ENCODE results near the gene RTN4RL1.

DNA sequence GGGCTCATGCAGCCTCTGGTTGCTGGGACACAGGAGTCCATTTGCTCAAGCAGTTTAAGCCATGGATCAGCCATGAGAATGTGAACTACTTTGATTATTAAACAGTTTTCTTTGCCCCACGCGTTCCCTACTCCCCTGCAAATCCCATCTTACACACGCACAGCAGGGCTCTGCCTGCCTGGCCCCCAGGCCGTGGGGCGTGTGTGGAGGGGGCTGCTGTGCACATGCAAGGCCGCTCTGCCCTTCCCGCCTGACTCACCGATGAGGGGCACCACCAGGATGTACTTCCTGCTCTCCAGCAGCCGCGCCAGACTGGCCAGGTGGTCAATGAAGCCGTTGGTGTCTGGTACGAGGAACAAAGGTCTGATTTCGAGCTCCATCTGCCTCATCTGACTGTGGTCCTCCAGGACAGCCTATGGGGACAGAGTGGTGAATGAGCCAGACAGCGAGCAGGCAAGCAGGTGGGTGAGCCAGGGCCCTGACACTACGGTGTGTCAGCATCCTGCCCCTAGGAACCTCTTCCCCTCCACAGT, 43.5 kb upstream of the RTN4RL1 start:
- no peak for TF ChIP-seq ZNF707 (tag by site-specific recombination; IDR thresholded peaks at IDR 0.05)
- TF ChIP-seq, protein P1, sequence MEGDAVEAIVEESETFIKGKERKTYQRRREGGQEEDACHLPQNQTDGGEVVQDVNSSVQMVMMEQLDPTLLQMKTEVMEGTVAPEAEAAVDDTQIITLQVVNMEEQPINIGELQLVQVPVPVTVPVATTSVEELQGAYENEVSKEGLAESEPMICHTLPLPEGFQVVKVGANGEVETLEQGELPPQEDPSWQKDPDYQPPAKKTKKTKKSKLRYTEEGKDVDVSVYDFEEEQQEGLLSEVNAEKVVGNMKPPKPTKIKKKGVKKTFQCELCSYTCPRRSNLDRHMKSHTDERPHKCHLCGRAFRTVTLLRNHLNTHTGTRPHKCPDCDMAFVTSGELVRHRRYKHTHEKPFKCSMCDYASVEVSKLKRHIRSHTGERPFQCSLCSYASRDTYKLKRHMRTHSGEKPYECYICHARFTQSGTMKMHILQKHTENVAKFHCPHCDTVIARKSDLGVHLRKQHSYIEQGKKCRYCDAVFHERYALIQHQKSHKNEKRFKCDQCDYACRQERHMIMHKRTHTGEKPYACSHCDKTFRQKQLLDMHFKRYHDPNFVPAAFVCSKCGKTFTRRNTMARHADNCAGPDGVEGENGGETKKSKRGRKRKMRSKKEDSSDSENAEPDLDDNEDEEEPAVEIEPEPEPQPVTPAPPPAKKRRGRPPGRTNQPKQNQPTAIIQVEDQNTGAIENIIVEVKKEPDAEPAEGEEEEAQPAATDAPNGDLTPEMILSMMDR (tag by site-specific recombination; IDR thresholded peaks at IDR 0.05) = no peak

All from HEK293 (cell line).